Neural crest cell (in vitro differentiated cells): Measurements from ENCODE around the gene OR5A1. TPM values are rescaled to one million over a fixed set of nuclear protein-coding genes. Genes with fewer than 3 reads are reported as not detected.

Source experiments
- DNase-seq: peaks from one replicate; pipeline ENCODE4 v3.0.0; 2021; ENCODE audit warnings: low read depth, mixed read lengths, low spot score
- H3K27ac Mint-ChIP-seq: one replicate; pipeline ENCODE4 v1.8.0; 2021; ENCODE audit warnings: mild to moderate bottlenecking, mixed read lengths; ENCODE audit not compliant: unreplicated experiment
- H3K27me3 Mint-ChIP-seq: 2 replicates; pipeline ENCODE4 v1.8.0; 2021; ENCODE audit warnings: low read depth, mild to moderate bottlenecking, mixed read lengths
- H3K36me3 Mint-ChIP-seq: 2 replicates; pipeline ENCODE4 v1.8.0; 2021; ENCODE audit warnings: low read depth, mild to moderate bottlenecking, mixed read lengths
- H3K4me1 Mint-ChIP-seq: 2 replicates; pipeline ENCODE4 v1.8.0; 2021; ENCODE audit warnings: mixed read lengths
- H3K4me3 Mint-ChIP-seq: one replicate; pipeline ENCODE4 v1.8.0; 2021; ENCODE audit warnings: mild to moderate bottlenecking, mixed read lengths
- H3K9me3 Mint-ChIP-seq: 2 replicates; pipeline ENCODE4 v1.8.0; 2021; ENCODE audit warnings: mixed read lengths
- CTCF ChIP-seq: fragments of 200-600 bp; sonication (generic); conservative IDR thresholded peaks from 2 replicates; pipeline ENCODE4 v1.5.0; 2021; ENCODE audit warnings: antibody characterized with exemption, mild to moderate bottlenecking
- total RNA-seq: library from RNA; stranded (reverse); gene quantifications from 2 replicates; pipeline ENCODE4 v1.2.1, GENCODE V29; 2021

The OR5A1 gene
- total RNA-seq, 1 donor from 2014 or later = not detected

DNA sequence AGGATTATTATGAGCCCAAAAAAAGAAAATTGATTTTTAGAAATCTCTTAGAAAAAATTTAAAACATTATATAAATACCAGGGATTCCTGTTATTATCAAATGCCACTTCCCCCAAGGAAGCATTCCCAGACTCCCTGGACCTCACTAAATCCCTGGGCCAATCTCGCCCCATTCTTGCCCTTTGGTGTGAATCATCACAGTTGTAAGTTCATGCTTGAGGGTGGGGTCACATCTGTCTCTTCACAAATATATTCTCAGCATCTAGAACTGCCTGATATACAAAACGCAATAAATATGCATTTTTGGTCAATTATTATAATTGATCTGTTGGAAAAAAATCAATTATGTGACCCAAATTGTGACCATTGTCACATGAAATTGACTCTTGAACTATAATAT is 12.2 kb downstream of the OR5A1 start:
- no peak for TF ChIP-seq CTCF
- no peaks in the 10 kb centered on the region for H3K27me3 Mint-ChIP-seq
- no peaks in the 10 kb centered on the region for H3K4me1 Mint-ChIP-seq
- DNase-seq = no peak
- H3K27ac Mint-ChIP-seq = no peak overlapping the region
- H3K9me3 Mint-ChIP-seq = peaks cover 8% of the 10 kb centered on the region
- peaks cover 2% of the 10 kb centered on the region for H3K36me3 Mint-ChIP-seq
- no peak overlapping the region for H3K4me3 Mint-ChIP-seq

GRCh38 chr11:59456661-59457060 is 20.4 kb downstream of the OR5A1 start, which contains the start of gene OR4D6:
Gene OR4D6, plus strand, starts transcription at chr11:59456961. Its CDS starts 0 bp downstream, at chr11:59456961.
- Mint-ChIP-seq H3K9me3 (peaks cover 3% of the 10 kb centered on the region), H3K27me3 (no peaks in the 10 kb centered on the region), H3K27ac (no peak within 1 kb of the TSS), H3K4me3 (no peak within 1 kb of the TSS), H3K36me3 (no peaks in the 10 kb centered on the region), H3K4me1 (no peaks in the 10 kb centered on the region)
- TF ChIP-seq CTCF = no peak
- no peak for DNase-seq

- H3K27me3 Mint-ChIP-seq = peaks cover 5% of the 10 kb centered on the region
- no peaks in the 10 kb centered on the region for H3K4me1 Mint-ChIP-seq
- no peak for TF ChIP-seq CTCF
- no peak overlapping the region for H3K4me3 Mint-ChIP-seq
- H3K36me3 Mint-ChIP-seq = no peaks in the 10 kb centered on the region
- H3K27ac Mint-ChIP-seq = no peak overlapping the region
- H3K9me3 Mint-ChIP-seq = peaks cover 3% of the 10 kb centered on the region
- no peak for DNase-seq
These were observed 23.6 kb downstream of the OR5A1 start for GRCh38 chr11:59459916-59460315.

- Mint-ChIP-seq H3K9me3 (no peaks in the 10 kb centered on the region), H3K4me3 (no peak overlapping the region), H3K27ac (no peak overlapping the region), H3K4me1 (no peaks in the 10 kb centered on the region), H3K27me3 (peaks cover 8% of the 10 kb centered on the region), H3K36me3 (no peaks in the 10 kb centered on the region)
- DNase-seq = no peak
- TF ChIP-seq CTCF = no peak
These were observed 26.9 kb downstream of the OR5A1 start for GRCh38 chr11:59463190-59463641.

GRCh38 chr11:59473015-59473414 is 36.7 kb downstream of the OR5A1 start, which contains the start of gene OR4D10:
Gene OR4D10, plus strand, starts transcription at chr11:59473315. Its CDS starts 4,115 bp downstream, at chr11:59477430.
- DNase-seq = no peak
- Mint-ChIP-seq H3K27ac (no peak within 1 kb of the TSS), H3K4me1 (no peaks in the 10 kb centered on the region), H3K27me3 (peaks cover 24% of the 10 kb centered on the region), H3K9me3 (no peaks in the 10 kb centered on the region), H3K4me3 (no peak within 1 kb of the TSS), H3K36me3 (no peaks in the 10 kb centered on the region)
- TF ChIP-seq CTCF = no peak
